GM10248 (cell line): Measurements from ENCODE around the gene NPB.

Experiments used
- CTCF ChIA-PET: fragments of 300-600 bp; sonication (Branson Sonifier 250); formaldehyde crosslinking; extraction: SDS; loops from one replicate; lab custom pipeline; 2021; ENCODE audit warnings: antibody characterized with exemption; lab: Yijun Ruan, JAX
- POLR2A ChIA-PET: fragments of 350-650 bp; sonication (Branson Sonifier 250); formaldehyde crosslinking; extraction: SDS; loops from one replicate; lab custom pipeline; 2020; ENCODE audit warnings: antibody characterized with exemption; lab: Yijun Ruan, JAX
- DNase-seq: peaks from one replicate; pipeline ENCODE4 v3.0.0; 2012; ENCODE audit errors: extremely low spot score
- TF ChIP-seq, protein P1 (sequence below): IDR thresholded peaks from 2 replicates; pipeline ENCODE4 v1.5.1; 2012; ENCODE audit warnings: mild to moderate bottlenecking, low read depth; ENCODE audit errors: extremely low read depth, missing control alignments, control extremely low read depth

Gene NPB

DNA sequence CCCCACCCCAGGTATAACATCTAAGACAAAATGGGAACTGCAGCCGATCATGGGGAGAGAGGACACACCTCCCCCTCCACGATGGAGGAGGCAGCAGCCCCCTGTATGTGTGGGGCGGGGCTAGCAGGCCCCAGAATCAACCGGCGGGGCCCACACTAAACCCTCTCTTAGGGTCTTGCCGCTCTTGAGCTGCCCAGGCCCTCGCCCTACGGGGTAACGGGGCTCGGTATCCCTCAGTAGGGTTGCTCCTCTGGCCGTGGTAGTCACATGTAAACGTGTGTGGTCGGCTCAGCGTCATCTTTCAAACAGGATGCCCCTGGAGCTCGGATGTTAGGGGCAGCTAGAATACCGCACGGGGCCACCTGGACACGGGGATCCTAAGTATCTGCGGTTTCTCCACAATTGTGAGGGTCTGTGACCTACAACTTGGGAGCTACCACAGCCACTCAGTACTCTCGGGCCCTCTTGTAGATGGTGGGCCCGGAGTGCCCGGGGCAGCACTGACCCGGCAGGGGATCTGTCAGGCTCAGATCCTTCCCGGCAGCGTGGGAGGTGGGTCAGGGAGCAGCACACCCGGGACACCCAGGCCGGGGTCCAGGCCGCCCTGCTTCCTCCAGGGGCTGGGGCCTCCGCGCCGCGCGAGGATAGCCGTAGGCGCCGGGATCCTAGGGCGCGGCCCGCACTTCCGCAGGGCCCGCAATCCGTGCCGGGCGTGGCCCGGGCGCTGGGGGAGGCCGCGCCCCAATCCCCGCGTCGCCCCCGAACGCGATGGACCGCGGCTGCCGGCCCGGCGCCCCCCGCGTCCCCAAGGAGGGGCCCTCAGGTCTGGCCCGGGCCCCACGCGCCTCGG, 31.7 kb upstream of the NPB start:
- TF ChIP-seq, protein P1, sequence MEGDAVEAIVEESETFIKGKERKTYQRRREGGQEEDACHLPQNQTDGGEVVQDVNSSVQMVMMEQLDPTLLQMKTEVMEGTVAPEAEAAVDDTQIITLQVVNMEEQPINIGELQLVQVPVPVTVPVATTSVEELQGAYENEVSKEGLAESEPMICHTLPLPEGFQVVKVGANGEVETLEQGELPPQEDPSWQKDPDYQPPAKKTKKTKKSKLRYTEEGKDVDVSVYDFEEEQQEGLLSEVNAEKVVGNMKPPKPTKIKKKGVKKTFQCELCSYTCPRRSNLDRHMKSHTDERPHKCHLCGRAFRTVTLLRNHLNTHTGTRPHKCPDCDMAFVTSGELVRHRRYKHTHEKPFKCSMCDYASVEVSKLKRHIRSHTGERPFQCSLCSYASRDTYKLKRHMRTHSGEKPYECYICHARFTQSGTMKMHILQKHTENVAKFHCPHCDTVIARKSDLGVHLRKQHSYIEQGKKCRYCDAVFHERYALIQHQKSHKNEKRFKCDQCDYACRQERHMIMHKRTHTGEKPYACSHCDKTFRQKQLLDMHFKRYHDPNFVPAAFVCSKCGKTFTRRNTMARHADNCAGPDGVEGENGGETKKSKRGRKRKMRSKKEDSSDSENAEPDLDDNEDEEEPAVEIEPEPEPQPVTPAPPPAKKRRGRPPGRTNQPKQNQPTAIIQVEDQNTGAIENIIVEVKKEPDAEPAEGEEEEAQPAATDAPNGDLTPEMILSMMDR: no peak
- ChIA-PET CTCF (interaction anchor here (0.7 to 2.5 kb wide), 12 partner anchors 9 to 227 kb away, joined by 3 to 10 read pairs (median 6); partner anchors contain the start of genes FASN, MAFG, MCRIP1 and P4HB), POLR2A (interaction anchor here (0.6 to 2.5 kb wide), 4 partner anchors 10 to 187 kb away, joined by 3 to 21 read pairs (median 3); partner anchors contain the start of genes ARL16, HGS and P4HB)
- no peak for DNase-seq

DNA sequence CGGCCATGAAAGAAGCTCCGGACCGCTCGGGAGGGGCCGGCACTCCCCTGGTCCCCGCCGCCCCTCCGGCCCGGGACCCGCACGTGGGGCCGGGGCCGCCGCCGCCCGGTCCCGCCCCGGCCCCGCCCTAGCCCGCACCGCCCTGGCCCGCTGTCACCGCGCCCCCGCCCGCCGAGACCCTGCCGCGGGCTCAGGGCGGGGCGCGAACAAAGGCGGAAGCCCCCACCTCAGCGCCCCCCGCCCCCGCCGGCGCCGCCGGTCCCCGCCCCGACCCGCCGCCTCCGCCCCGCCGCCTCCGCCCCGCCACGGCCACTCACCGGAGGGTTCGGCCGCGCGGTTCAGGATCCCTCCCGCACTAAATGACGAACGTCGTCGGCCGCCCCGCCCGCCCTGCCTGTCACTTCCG, 31.1 kb upstream of the NPB start, which contains the start of gene ARHGDIA:
Gene ARHGDIA (minus strand): TSS at position 357 of the 406 bp plus-strand sequence. CDS start 1,407 bp downstream, outside the sequence.
- no peak for DNase-seq
- ChIA-PET POLR2A (no interaction called here), CTCF (interaction anchor here (1.8 to 2.2 kb wide), 3 partner anchors 10 to 19 kb away, joined by 5 to 10 read pairs (median 8); partner anchors contain the start of gene P4HB)
- TF ChIP-seq, protein P1: no peak

DNA sequence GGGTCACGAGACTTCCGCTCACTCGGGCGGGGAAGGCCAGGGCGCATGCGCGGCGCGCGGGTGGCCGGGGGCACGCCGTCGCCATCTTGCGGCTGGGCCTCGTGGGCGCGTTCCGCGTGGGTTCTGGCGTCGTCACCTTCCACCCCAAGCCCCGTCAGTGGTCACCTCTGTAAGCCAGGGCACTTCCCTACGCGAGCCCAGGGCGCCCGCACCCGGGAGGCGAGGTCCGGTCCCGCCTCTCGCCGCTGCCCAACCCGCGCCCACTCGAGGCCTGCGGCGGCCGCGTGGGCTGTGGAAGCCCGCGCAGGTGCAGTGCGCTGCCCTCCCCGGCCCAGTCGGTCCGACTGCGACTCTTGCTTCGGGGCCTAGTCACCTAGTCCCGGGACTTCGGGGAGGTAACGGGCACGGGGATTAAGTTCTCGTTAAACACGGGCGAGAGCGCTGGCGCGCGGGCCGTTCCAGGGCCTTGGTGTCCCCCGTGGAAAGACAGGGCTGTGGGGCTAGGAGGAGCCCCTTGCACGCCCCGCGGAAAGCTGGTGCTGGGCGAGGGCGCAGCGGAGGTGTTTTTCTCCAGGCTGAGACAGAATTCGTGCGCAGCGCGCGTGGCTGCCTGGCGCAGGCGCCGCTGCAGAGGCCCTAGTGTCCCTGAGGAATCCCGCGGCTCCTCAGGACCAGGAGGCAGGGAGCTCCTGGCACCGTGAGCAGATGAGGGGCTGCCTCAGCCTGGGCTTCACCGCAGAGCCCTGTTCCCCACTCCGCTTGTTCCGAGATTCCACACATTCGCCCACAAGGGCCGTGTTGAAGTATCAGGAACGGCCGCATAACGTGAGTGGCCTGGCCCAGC, 30.4 kb upstream of the NPB start:
- POLR2A ChIA-PET: interaction anchor here (0.7 kb wide), 3 partner anchors 11 to 111 kb away, joined by 6 to 8 read pairs (median 8); no protein-coding TSS in a partner anchor
- CTCF ChIA-PET: interaction anchor here (0.9 to 2.0 kb wide), 2 partner anchors 9 to 18 kb away, joined by 3 to 5 read pairs; no protein-coding TSS in a partner anchor
- TF ChIP-seq, protein P1: peak; percentile 30
- DNase-seq: peak; percentile 99

DNA sequence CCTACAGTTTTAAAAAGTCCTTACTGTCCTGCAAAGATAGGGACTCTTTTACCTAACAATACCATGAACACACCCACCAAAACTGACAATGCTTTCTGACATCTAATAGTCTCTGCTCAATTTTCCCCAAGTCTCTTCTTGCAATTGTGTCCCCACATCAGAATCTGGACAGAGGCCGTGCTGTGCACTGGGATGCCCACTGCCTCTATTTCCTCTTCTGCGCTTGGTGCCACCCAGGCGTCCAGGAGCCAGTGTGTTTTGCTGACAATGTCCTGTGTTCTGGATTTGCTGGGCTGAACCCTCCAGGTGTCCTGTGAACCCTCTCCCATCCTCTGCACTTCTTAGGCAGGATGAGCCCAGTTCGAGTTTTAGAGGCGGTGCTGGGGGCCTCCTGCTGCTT, 24.5 kb upstream of the NPB start:
- TF ChIP-seq, protein P1: no peak
- POLR2A ChIA-PET: no interaction called here
- CTCF ChIA-PET: no interaction called here
- DNase-seq: no peak

DNA sequence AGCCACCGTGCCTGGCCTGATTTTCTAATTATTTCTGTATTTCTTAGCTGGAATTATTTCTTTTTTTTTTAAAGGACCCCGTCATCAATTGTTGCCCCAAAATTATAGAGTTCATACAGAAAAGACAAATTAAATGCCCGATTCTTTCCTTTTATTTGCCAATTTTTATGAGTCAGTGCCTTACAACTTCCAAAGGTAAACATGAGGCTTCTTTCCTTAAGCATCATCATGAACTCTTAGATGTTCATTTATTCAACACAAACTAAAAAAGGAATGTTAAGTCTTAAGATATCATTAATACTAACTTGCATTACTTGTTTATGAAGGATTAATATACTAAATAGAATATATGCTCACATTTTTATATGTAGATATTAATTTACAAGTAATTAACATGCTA, 23.7 kb upstream of the NPB start:
- TF ChIP-seq, protein P1: no peak
- ChIA-PET CTCF (interaction anchor here (1.0 kb wide), 1 partner anchor 8 kb away, joined by 3 read pairs; no protein-coding TSS in a partner anchor), POLR2A (interaction anchor here (0.6 kb wide), 1 partner anchor 153 kb away, joined by 6 read pairs; no protein-coding TSS in a partner anchor)
- DNase-seq: no peak
